ENCODE results near the gene MAB21L2.
A peak's percentile ranks its signal among the peaks of the same experiment; 100 is the strongest.
"Not testable (repeated sequence)": the region's sequence is repeated elsewhere in the genome, so short reads cannot be mapped to it uniquely, and the experiment has no call there.

MAB21L2 gene

GRCh38 chr4:150582146-150582872, at the start of gene MAB21L2:
Gene MAB21L2, plus strand, starts transcription at chr4:150582151. Its CDS starts 879 bp downstream, at chr4:150583030.
- peak within 1 kb of the TSS in 1 of 2 donors; percentile 58 for H3K9ac ChIP-seq (ENCODE audit: low read length in 2 of 2)
- H3K27ac ChIP-seq (ENCODE audit: low read length) = peak within 1 kb of the TSS; percentile 25
- H3K4me3 ChIP-seq (ENCODE audit: low read length in 2 of 2) = peak within 1 kb of the TSS; percentile 69 to 74
- no peaks in the 10 kb centered on the region for H3K36me3 ChIP-seq (ENCODE audit: control insufficient read depth in 2 of 2, insufficient read depth in 2 of 2, low read length in 2 of 2)
- H3K4me1 ChIP-seq (ENCODE audit: control insufficient read depth, insufficient read depth, low read length) = peaks cover 3% of the 10 kb centered on the region
- peaks cover 0 to 8% of the 10 kb centered on the region in 2 donors for H3K27me3 ChIP-seq (ENCODE audit: control insufficient read depth in 1 of 2, insufficient read depth in 2 of 2, low read length in 2 of 2)
- H3K9me3 ChIP-seq (ENCODE audit: control insufficient read depth in 2 of 2, low read length in 2 of 2) = peaks cover 0 to 4% of the 10 kb centered on the region in 2 donors

- Histone ChIP-seq H3K9ac (ENCODE audit: low read length in 2 of 2) (no peak overlapping the region), H3K27ac (ENCODE audit: low read length) (no peak overlapping the region), H3K36me3 (ENCODE audit: control insufficient read depth in 2 of 2, insufficient read depth in 2 of 2, low read length in 2 of 2) (no peaks in the 10 kb centered on the region), H3K27me3 (ENCODE audit: control insufficient read depth in 1 of 2, insufficient read depth in 2 of 2, low read length in 2 of 2) (no peaks in the 10 kb centered on the region), H3K9me3 (ENCODE audit: control insufficient read depth in 2 of 2, low read length in 2 of 2) (no peaks in the 10 kb centered on the region), H3K4me3 (ENCODE audit: low read length in 2 of 2) (no peak overlapping the region), H3K4me1 (ENCODE audit: control insufficient read depth, insufficient read depth, low read length) (no peaks in the 10 kb centered on the region)
These were observed 48.3 kb upstream of the MAB21L2 start for GRCh38 chr4:150533673-150534072.

- Histone ChIP-seq H3K4me3 (ENCODE audit: low read length in 2 of 2) (no peak overlapping the region), H3K4me1 (ENCODE audit: control insufficient read depth, insufficient read depth, low read length) (no peaks in the 10 kb centered on the region), H3K9ac (ENCODE audit: low read length in 2 of 2) (no peak overlapping the region), H3K9me3 (ENCODE audit: control insufficient read depth in 2 of 2, low read length in 2 of 2) (no peaks in the 10 kb centered on the region), H3K27me3 (ENCODE audit: control insufficient read depth in 1 of 2, insufficient read depth in 2 of 2, low read length in 2 of 2) (no peaks in the 10 kb centered on the region), H3K27ac (ENCODE audit: low read length) (no peak overlapping the region), H3K36me3 (ENCODE audit: control insufficient read depth in 2 of 2, insufficient read depth in 2 of 2, low read length in 2 of 2) (no peaks in the 10 kb centered on the region)
These were observed 47.1 kb upstream of the MAB21L2 start for GRCh38 chr4:150534818-150535217.

- not testable (repeated sequence) for H3K27ac ChIP-seq (ENCODE audit: low read length); H3K4me1 ChIP-seq (ENCODE audit: control insufficient read depth, insufficient read depth, low read length); H3K4me3 ChIP-seq (ENCODE audit: low read length in 2 of 2); H3K36me3 ChIP-seq (ENCODE audit: control insufficient read depth in 2 of 2, insufficient read depth in 2 of 2, low read length in 2 of 2); H3K9ac ChIP-seq (ENCODE audit: low read length in 2 of 2); H3K27me3 ChIP-seq (ENCODE audit: control insufficient read depth in 1 of 2, insufficient read depth in 2 of 2, low read length in 2 of 2); H3K9me3 ChIP-seq (ENCODE audit: control insufficient read depth in 2 of 2, low read length in 2 of 2)
These were observed 44.0 kb upstream of the MAB21L2 start for GRCh38 chr4:150537911-150538310.

- H3K4me3 ChIP-seq (ENCODE audit: low read length in 2 of 2) = no peak overlapping the region
- H3K9me3 ChIP-seq (ENCODE audit: control insufficient read depth in 2 of 2, low read length in 2 of 2) = no peaks in the 10 kb centered on the region
- H3K9ac ChIP-seq (ENCODE audit: low read length in 2 of 2) = no peak overlapping the region
- H3K36me3 ChIP-seq (ENCODE audit: control insufficient read depth in 2 of 2, insufficient read depth in 2 of 2, low read length in 2 of 2) = no peaks in the 10 kb centered on the region
- H3K27ac ChIP-seq (ENCODE audit: low read length) = no peak overlapping the region
- no peaks in the 10 kb centered on the region for H3K4me1 ChIP-seq (ENCODE audit: control insufficient read depth, insufficient read depth, low read length)
- no peaks in the 10 kb centered on the region for H3K27me3 ChIP-seq (ENCODE audit: control insufficient read depth in 1 of 2, insufficient read depth in 2 of 2, low read length in 2 of 2)
These were observed 41.4 kb upstream of the MAB21L2 start for GRCh38 chr4:150540536-150540935.

GRCh38 chr4:150540959-150541360, 41.0 kb upstream of the MAB21L2 start:
- H3K9ac ChIP-seq (ENCODE audit: low read length in 2 of 2) = no peak overlapping the region
- H3K9me3 ChIP-seq (ENCODE audit: control insufficient read depth in 2 of 2, low read length in 2 of 2) = no peaks in the 10 kb centered on the region
- H3K4me3 ChIP-seq (ENCODE audit: low read length in 2 of 2) = no peak overlapping the region
- H3K27ac ChIP-seq (ENCODE audit: low read length) = no peak overlapping the region
- no peaks in the 10 kb centered on the region for H3K4me1 ChIP-seq (ENCODE audit: control insufficient read depth, insufficient read depth, low read length)
- H3K27me3 ChIP-seq (ENCODE audit: control insufficient read depth in 1 of 2, insufficient read depth in 2 of 2, low read length in 2 of 2) = no peaks in the 10 kb centered on the region
- H3K36me3 ChIP-seq (ENCODE audit: control insufficient read depth in 2 of 2, insufficient read depth in 2 of 2, low read length in 2 of 2) = no peaks in the 10 kb centered on the region

GRCh38 chr4:150541681-150542080, 40.3 kb upstream of the MAB21L2 start:
- Histone ChIP-seq H3K27ac (ENCODE audit: low read length) (no peak overlapping the region), H3K27me3 (ENCODE audit: control insufficient read depth in 1 of 2, insufficient read depth in 2 of 2, low read length in 2 of 2) (no peaks in the 10 kb centered on the region), H3K9me3 (ENCODE audit: control insufficient read depth in 2 of 2, low read length in 2 of 2) (no peaks in the 10 kb centered on the region), H3K4me3 (ENCODE audit: low read length in 2 of 2) (no peak overlapping the region), H3K4me1 (ENCODE audit: control insufficient read depth, insufficient read depth, low read length) (no peaks in the 10 kb centered on the region), H3K9ac (ENCODE audit: low read length in 2 of 2) (no peak overlapping the region), H3K36me3 (ENCODE audit: control insufficient read depth in 2 of 2, insufficient read depth in 2 of 2, low read length in 2 of 2) (no peaks in the 10 kb centered on the region)

- H3K4me3 ChIP-seq (ENCODE audit: low read length in 2 of 2) = no peak overlapping the region
- H3K27ac ChIP-seq (ENCODE audit: low read length) = no peak overlapping the region
- H3K4me1 ChIP-seq (ENCODE audit: control insufficient read depth, insufficient read depth, low read length) = no peaks in the 10 kb centered on the region
- H3K27me3 ChIP-seq (ENCODE audit: control insufficient read depth in 1 of 2, insufficient read depth in 2 of 2, low read length in 2 of 2) = no peaks in the 10 kb centered on the region
- H3K36me3 ChIP-seq (ENCODE audit: control insufficient read depth in 2 of 2, insufficient read depth in 2 of 2, low read length in 2 of 2) = no peaks in the 10 kb centered on the region
- H3K9me3 ChIP-seq (ENCODE audit: control insufficient read depth in 2 of 2, low read length in 2 of 2) = no peaks in the 10 kb centered on the region
- H3K9ac ChIP-seq (ENCODE audit: low read length in 2 of 2) = no peak overlapping the region
These were observed 38.9 kb upstream of the MAB21L2 start for GRCh38 chr4:150543042-150543441.

- H3K36me3 ChIP-seq (ENCODE audit: control insufficient read depth in 2 of 2, insufficient read depth in 2 of 2, low read length in 2 of 2) = no peaks in the 10 kb centered on the region
- no peak overlapping the region for H3K4me3 ChIP-seq (ENCODE audit: low read length in 2 of 2)
These were observed 35.7 kb upstream of the MAB21L2 start for GRCh38 chr4:150546286-150546685.

GRCh38 chr4:150547154-150547838, 34.7 kb upstream of the MAB21L2 start:
- Histone ChIP-seq H3K27me3 (ENCODE audit: control insufficient read depth in 1 of 2, insufficient read depth in 2 of 2, low read length in 2 of 2) (no peaks in the 10 kb centered on the region), H3K36me3 (ENCODE audit: control insufficient read depth in 2 of 2, insufficient read depth in 2 of 2, low read length in 2 of 2) (no peaks in the 10 kb centered on the region), H3K4me1 (ENCODE audit: control insufficient read depth, insufficient read depth, low read length) (no peaks in the 10 kb centered on the region), H3K27ac (ENCODE audit: low read length) (no peak overlapping the region), H3K4me3 (ENCODE audit: low read length in 2 of 2) (no peak overlapping the region), H3K9me3 (ENCODE audit: control insufficient read depth in 2 of 2, low read length in 2 of 2) (no peaks in the 10 kb centered on the region), H3K9ac (ENCODE audit: low read length in 2 of 2) (no peak overlapping the region)

More at GRCh38 chr4:150546286-150546685, 35.7 kb upstream of the MAB21L2 start:
- H3K9ac ChIP-seq (ENCODE audit: low read length in 2 of 2) = no peak overlapping the region
- no peaks in the 10 kb centered on the region for H3K27me3 ChIP-seq (ENCODE audit: control insufficient read depth in 1 of 2, insufficient read depth in 2 of 2, low read length in 2 of 2)
- H3K9me3 ChIP-seq (ENCODE audit: control insufficient read depth in 2 of 2, low read length in 2 of 2) = no peaks in the 10 kb centered on the region
- H3K27ac ChIP-seq (ENCODE audit: low read length) = no peak overlapping the region
- H3K4me1 ChIP-seq (ENCODE audit: control insufficient read depth, insufficient read depth, low read length) = no peaks in the 10 kb centered on the region

- not testable (repeated sequence) for H3K27ac ChIP-seq (ENCODE audit: low read length); H3K4me1 ChIP-seq (ENCODE audit: control insufficient read depth, insufficient read depth, low read length); H3K9ac ChIP-seq (ENCODE audit: low read length in 2 of 2); H3K4me3 ChIP-seq (ENCODE audit: low read length in 2 of 2); H3K9me3 ChIP-seq (ENCODE audit: control insufficient read depth in 2 of 2, low read length in 2 of 2); H3K27me3 ChIP-seq (ENCODE audit: control insufficient read depth in 1 of 2, insufficient read depth in 2 of 2, low read length in 2 of 2); H3K36me3 ChIP-seq (ENCODE audit: control insufficient read depth in 2 of 2, insufficient read depth in 2 of 2, low read length in 2 of 2)
These were observed 24.1 kb upstream of the MAB21L2 start for GRCh38 chr4:150557811-150558210.

Measured in stomach smooth muscle (tissue), 2 donors.